ENCODE data around the gene CDH13.

DNA sequence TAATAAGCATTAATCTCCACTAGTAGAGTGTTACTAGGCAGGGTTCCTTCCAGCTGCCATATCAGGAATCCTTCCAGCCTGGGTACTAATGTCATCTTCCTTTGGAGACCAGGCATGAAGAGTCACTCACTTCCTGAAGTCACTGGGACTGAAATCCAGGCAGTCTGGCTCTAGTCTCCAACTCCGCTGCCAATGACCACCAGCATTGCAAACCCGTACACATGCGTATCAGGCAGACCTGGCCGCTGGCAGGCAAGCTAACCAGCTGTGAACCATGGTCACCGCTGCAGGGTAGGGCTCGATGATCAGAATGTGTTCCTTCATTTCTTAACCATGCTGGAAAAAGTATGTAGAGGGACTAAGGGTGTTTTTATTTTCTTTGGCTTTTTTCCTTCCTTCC is 255.5 kb downstream of the CDH13 start:
- TF ChIP-seq, protein P1, sequence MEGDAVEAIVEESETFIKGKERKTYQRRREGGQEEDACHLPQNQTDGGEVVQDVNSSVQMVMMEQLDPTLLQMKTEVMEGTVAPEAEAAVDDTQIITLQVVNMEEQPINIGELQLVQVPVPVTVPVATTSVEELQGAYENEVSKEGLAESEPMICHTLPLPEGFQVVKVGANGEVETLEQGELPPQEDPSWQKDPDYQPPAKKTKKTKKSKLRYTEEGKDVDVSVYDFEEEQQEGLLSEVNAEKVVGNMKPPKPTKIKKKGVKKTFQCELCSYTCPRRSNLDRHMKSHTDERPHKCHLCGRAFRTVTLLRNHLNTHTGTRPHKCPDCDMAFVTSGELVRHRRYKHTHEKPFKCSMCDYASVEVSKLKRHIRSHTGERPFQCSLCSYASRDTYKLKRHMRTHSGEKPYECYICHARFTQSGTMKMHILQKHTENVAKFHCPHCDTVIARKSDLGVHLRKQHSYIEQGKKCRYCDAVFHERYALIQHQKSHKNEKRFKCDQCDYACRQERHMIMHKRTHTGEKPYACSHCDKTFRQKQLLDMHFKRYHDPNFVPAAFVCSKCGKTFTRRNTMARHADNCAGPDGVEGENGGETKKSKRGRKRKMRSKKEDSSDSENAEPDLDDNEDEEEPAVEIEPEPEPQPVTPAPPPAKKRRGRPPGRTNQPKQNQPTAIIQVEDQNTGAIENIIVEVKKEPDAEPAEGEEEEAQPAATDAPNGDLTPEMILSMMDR (IDR thresholded peaks at IDR 0.05; ENCODE audit: poor library complexity) = no peak
- TF ChIP-seq EZH2 (IDR thresholded peaks at IDR 0.05; ENCODE audit: borderline replicate concordance) (no peak), EZH2phosphoT487 (IDR thresholded peaks at IDR 0.05; ENCODE audit: low read depth, severe bottlenecking, unreplicated experiment) (no peak)

Data from hepatocyte (in vitro differentiated cells).